ENCODE measurements around the gene EFHD2.

DNA sequence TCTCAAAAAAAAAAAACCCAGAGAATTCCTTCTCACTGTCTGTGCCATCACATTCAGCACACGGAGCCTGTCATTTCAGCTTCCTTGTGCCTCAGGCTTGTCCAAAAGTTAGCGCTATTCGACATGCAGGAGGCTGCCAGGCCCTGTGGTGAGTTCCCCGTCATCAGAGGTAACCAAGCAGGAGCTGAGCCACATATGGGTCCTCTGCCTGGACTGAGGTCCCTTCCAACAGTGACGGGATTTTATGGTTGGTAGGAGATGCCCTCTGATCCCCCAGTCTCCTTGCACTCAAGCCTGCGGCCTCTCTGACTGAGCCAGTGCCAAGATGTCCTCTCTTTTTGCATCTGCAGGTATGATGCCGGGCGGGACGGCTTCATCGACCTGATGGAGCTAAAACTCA is 15.8 kb downstream of the EFHD2 start:
- TF ChIP-seq, protein P1, sequence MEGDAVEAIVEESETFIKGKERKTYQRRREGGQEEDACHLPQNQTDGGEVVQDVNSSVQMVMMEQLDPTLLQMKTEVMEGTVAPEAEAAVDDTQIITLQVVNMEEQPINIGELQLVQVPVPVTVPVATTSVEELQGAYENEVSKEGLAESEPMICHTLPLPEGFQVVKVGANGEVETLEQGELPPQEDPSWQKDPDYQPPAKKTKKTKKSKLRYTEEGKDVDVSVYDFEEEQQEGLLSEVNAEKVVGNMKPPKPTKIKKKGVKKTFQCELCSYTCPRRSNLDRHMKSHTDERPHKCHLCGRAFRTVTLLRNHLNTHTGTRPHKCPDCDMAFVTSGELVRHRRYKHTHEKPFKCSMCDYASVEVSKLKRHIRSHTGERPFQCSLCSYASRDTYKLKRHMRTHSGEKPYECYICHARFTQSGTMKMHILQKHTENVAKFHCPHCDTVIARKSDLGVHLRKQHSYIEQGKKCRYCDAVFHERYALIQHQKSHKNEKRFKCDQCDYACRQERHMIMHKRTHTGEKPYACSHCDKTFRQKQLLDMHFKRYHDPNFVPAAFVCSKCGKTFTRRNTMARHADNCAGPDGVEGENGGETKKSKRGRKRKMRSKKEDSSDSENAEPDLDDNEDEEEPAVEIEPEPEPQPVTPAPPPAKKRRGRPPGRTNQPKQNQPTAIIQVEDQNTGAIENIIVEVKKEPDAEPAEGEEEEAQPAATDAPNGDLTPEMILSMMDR (conservative IDR thresholded peaks at IDR 0.05 in 1 of 2, IDR thresholded peaks at IDR 0.05 in 1 of 2; ENCODE audit: low read depth in 1 of 2, low read length in 2 of 2), result no peak
- TF ChIP-seq EZH2 (IDR thresholded peaks at IDR 0.05; ENCODE audit: low read length, missing control alignments), result no peak

Data from fibroblast of lung (primary cell).